ENCODE data around the gene RPL38.
"Not testable (repeated sequence)": the region's sequence is repeated elsewhere in the genome, so short reads cannot be mapped to it uniquely, and the experiment has no call there.

The RPL38 gene

DNA sequence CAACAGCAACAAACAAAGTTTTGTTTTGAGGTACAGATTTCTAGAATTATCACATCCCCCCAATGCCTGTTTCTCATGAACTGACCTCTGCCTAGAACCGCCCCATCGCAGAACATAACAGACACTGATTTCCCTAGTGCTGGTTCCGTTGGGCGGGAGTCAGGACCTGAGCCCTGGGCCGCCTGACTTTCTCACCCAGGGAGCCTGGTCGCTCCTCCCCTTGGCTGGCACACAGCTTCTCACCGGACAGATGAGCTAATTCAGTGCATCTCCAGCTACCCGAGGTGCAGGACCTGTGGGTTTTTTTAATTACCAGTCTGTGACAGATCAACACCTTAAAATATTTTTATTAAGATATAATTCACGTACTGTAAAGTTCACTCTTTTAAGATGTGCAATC is 20.1 kb upstream of the RPL38 start:
- DNase-seq (ENCODE audit: low read depth, low spot score): no peak

- DNase-seq (ENCODE audit: low read depth, low spot score): no peak
These were observed 17.8 kb upstream of the RPL38 start for GRCh38 chr17:74185571-74186185.

DNA sequence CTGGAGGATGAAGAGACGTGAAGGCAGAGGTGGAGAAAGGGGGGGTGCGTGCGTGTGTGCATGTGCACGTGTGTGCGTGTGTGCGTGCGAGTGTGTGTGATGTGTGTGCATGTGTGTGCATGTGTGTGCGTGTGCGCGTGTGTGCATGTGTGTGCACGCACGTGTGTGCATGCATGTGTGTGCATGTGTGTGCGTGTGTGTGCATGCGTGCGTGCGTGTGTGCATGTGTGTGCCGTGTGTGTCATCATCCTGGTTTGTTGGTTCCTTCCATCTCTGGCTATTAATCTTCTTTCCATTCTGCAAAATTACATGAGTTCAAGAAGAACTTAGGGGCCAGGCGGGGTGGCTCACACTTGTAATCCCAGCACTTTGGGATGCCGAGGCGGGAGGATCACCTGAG is 17.0 kb upstream of the RPL38 start:
- DNase-seq (ENCODE audit: low read depth, low spot score): no peak

DNA sequence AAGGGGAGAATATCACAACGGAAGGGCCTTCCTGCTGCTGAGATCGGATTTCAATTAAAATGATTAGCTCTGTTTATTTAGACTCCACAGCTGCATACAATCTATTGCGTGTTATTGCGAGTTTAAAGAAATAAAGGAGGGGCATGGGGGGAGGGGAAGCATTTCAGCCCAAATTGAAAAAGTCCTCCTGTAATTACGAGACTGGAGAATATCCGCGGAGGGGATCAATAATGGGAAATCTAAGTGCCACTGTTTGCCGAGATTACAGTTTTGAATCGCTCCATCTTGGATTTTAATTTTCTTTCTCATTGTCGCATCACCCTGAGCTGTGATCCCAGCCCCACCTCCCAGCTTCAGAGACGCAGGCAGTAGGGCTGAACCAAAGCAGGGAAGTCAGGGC is 15.7 kb upstream of the RPL38 start:
- DNase-seq (ENCODE audit: low read depth, low spot score): no peak

DNA sequence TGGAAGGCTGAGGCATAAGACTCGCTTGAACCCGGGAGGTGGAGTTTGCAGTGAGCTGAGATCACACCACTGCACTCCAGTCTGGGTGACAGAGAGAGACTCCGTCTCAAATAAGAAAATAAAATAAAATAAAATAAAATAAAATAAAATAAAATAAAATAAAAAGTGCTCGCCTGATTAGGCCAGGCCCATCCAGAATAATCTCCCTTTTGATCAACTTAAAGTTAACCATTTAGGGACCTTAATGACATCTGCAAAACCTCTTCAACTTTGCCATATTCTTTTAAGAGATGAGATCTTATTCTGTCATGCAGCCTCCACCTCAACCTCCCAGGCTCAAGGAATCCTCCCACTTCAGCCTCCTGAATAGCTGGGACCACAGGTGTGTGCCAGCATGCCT is 14.8 kb upstream of the RPL38 start:
- DNase-seq (ENCODE audit: low read depth, low spot score): not testable (repeated sequence)

- DNase-seq (ENCODE audit: low read depth, low spot score): no peak
These were observed 13.3 kb upstream of the RPL38 start for GRCh38 chr17:74190154-74190553.

DNA sequence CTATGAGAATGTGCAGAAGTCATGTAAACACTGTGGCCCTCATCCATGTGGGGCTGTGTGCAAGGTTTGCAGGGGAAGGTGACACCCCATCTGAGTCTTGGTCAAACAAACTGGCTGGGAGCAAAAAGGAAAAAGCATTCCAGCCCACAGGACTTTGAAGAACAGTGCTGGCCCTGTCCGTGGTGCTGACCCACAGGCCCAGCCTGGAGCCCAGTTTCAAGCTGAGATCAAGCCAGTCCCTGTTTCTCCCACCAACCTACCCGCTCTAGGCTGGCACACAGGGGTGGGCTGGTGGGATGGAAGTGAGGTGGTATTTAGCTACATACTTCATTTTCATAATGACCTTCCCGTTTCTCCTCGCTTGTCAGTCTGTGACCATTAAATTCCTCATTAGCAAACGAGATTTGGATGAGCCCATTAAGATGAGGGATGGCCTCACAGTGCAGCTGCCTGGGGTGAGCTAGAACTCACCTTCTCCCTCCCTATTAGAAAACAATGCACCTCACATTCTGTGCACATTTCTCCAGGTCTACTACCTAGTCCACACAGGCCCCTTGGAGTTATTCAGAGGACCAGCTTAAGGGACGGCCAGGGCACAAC is 12.6 kb upstream of the RPL38 start:
- no peak for DNase-seq (ENCODE audit: low read depth, low spot score)

DNA sequence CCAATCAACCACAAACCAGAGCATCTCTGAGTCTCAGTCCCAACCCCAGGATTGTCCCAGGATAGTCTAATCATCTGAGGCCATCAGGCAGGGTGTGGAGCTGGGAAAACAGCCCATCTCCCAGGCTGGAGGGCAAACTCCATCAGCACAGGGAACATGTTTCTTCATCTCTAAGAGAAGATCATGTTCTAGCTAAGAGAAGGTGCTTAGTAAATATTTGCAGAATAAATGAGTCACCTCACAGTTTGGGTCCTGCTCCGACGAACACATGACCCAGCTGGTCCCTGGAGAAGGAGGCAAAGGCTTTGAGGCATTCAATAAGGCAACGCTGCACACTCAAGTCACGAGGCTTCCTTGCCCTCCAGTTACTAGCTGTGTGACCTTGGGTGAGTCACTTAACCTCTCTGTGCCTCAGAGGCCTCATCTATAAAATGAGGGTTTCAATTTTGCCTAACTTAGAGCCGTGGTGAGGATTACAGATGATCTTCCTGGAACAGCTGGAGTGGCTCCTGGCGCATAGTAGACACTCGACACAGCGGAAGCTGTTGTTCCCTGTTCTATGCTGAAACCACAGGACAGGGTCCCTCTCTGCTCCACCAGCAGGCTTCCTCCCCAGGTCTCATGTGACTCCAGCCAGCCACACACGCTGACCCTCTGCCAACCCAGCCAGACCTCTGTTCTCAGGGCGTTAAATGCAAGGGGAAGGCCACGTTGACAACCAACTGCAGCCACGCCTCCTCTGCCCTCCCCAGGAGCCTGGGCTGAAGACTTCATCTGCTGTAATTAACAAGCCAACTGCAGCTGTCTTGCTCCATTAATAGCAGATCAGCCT is 10.3 kb upstream of the RPL38 start:
- DNase-seq (ENCODE audit: low read depth, low spot score): no peak

GRCh38 chr17:74194682-74195081 is 8.8 kb upstream of the RPL38 start:
- no peak for DNase-seq (ENCODE audit: low read depth, low spot score)

- DNase-seq (ENCODE audit: low read depth, low spot score): no peak
These were observed 6.7 kb upstream of the RPL38 start for GRCh38 chr17:74196541-74197317.

DNA sequence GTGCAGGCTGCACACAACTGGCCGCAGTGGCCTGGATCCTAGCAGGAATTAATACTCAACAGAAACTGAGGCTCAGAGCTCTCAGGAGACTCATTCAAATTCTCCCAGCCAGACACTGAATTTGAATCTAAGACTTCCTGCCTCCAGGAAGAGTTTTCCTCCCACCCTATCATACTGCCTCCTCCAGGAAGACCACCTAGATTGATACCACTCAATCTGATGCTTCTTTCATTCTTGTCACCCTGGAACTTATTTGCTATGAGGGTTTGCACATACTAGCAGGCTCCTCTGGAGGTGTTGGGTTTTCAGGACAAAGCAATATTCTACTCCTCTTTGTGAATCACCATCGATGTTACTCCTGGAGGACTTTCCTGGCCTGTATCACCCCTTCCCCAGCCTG is 5.7 kb upstream of the RPL38 start:
- DNase-seq (ENCODE audit: low read depth, low spot score): no peak

DNA sequence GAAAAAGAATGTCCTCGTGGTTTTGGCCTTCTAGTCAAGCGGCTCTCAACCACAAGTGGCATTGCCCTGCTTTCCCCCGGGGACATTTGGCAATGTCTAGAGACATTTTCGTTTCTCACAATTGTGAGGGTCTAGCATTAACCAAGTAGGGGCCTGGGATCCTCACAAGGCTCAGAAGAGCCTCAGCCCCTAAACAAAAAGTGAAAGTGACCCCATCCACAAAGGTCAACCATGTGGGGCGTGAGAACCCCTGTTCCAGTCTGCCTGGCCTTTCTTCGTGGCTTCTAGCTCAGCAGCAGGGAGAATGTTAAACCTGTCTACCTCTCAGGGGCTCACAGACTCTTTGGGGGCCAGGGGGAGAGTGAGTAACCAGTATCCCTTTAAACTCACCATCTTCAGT is 4.8 kb upstream of the RPL38 start:
- no peak for DNase-seq (ENCODE audit: low read depth, low spot score)

DNA sequence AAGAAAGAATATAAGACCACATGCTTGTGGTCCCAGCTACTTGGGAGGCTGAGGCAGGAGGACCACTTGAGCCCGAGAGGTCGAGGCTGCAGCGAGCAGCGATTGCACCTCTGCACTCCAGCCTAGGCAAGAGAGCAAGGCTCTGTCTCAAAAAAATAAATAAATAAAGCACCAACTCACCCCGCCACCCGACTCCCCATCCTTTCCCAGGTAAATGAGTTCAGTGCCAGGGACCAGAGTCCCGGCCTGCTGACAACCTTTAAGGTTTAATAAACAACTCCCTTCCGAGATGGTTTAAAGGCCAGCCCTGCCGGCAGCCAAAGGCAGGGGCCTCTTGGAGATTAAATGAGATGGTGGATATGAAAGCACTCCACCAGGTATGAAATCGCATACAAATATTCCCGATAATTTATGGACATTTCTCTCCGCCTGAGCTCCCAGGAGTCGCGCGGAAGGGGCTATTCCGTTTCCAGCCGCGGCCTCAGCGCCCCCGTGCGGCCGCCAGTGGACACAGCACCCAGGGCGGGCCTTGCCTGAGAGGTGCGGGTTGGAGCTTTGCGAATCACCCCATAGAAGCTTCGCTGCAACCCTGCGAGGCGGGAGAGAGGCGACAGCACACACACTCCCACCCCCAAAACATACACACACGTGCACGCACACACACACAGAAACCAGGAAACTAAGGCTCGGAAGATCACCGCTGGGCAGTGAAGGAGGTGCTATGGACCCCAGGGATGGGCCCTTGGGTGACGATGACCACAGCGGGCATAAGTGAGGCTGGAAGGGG is 4.0 kb upstream of the RPL38 start:
- no peak for DNase-seq (ENCODE audit: low read depth, low spot score)

GRCh38 chr17:74200112-74200511 is 3.4 kb upstream of the RPL38 start:
- DNase-seq (ENCODE audit: low read depth, low spot score): no peak

DNA sequence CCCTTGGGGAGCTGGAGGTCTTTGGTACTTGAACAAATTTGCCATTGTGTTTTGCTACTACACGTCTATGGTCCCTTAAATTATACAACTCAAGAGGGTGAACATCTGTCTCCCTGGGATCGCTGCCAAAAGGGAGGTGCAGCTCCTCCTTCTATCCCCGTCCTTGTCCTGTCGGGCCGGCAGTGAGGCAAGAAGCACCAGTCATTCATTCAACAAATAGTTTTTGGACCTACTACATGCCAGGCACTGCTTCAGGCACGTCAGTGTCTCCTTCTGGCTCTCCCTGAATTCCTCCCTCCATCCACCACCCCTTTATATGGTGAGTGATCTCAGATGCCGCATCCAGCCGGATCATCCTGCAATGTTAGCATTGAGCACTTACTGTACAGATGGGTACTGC is 2.2 kb upstream of the RPL38 start:
- DNase-seq (ENCODE audit: low read depth, low spot score): no peak

GRCh38 chr17:74201948-74202347 is 1.5 kb upstream of the RPL38 start:
- DNase-seq (ENCODE audit: low read depth, low spot score): no peak

DNA sequence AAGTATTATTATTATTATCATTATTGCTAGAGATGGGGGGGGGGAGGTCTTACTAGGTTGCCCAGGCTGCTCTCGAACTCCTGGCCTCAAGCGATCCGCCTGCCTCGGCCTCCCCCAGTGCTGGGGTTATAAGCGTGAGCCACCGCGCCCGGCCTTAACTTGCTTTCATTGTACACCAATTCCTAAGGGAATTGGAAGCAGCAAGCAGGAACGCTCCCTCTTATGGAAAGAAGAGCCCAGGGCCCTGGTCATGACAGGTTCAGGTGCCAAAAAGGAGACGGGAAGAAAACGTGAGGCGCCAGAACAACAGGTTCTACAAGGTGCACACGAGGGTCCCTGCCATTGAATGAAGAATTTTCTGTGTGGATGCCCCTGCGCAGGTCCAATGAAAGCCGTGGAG is 540 bp upstream of the RPL38 start:
- no peak for DNase-seq (ENCODE audit: low read depth, low spot score)

GRCh38 chr17:74204474-74204873 is 996 bp downstream of the RPL38 start:
- no peak for DNase-seq (ENCODE audit: low read depth, low spot score)

GRCh38 chr17:74205274-74205673 is 1.8 kb downstream of the RPL38 start:
- DNase-seq (ENCODE audit: low read depth, low spot score): no peak

DNA sequence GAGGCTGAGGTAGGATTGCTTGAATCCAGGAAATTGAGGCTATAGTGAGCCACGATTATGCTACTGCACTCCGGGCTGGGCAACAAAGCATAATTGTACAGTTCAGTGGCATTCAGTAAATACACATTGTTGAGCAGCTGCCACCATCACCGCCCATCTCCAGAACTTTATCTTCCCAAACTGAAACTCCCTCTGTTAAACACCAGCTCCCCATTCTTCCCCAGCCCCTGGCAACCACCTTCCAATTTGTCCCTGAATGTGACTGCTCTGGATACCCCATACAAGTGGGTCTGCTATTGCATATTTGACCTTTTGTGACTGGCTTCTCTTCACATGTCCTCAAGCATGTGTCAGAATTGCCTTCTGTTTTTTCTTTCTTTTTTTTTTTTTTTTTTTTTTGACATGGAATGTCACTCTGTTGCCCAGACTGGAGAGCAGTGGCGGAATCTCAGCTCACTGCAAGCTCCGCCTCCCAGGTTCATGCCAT is 2.9 kb downstream of the RPL38 start:
- no peak for DNase-seq (ENCODE audit: low read depth, low spot score)
